ENCODE measurements around the gene LY6G5B.

The LY6G5B gene, protein sequence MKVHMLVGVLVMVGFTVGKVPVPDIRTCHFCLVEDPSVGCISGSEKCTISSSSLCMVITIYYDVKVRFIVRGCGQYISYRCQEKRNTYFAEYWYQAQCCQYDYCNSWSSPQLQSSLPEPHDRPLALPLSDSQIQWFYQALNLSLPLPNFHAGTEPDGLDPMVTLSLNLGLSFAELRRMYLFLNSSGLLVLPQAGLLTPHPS

DNA sequence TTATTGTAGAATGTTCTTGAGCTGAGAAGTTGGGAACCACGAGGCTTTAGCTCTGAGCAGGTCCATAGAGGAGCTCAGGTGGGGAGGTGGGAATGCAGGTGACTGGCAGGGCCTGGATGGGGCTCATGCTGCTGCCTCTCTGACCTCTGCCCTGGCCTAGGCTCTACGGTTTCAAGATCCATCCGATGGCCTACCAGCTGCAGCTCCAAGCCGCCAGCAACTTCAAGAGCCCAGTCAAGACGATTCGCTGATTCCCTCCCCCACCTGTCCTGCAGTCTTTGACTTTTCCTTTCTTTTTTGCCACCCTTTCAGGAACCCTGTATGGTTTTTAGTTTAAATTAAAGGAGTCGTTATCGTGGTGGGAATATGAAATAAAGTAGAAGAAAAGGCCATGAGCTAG is at the start of gene LY6G5B:
Gene LY6G5B, plus strand, starts transcription at position 301 of the 400 bp plus-strand sequence. CDS start 975 bp downstream, outside the sequence.
- no peak for DNase-seq

DNA sequence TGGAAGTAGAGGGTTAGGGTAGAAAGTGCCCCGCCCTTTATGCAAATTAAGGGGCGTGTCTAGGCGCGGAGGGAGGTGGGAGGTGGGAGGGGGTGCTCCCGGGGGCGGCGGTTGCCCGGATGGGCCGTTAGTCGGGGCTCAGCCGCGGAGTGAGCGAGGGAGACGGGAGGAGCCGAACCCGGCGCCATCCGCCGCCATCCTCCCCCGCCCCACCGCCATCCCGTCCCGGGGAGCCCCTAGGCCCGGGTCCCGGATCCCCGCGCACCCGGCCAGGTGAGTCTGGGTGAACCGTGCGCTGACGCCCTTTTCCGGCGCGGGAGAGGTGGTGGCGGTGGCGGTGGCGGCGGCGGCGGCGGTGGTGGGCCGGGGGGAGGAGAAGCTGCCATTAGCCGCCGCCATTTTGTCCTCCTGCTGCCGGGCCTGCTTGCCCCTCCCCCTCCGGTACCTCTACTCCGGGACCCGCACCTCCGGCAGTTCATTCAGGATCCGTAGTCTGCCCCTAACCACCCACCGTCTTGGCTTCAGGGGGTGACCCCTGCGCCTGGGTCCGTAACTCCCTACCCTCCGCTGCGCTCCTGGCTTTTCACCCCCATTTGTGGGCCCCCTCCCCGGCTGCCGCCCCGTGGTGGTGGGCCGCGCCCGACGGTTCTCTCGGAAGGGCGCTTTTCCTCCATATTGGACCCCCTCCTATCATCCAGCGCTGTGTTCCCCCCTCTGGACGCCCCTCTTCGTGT is 49.0 kb upstream of the LY6G5B start, which contains the start of gene PRRC2A:
Gene PRRC2A, plus strand, starts transcription at position 130 of the 734 bp plus-strand sequence. CDS start 2,075 bp downstream, outside the sequence.
- peak; percentile 96 for DNase-seq

DNA sequence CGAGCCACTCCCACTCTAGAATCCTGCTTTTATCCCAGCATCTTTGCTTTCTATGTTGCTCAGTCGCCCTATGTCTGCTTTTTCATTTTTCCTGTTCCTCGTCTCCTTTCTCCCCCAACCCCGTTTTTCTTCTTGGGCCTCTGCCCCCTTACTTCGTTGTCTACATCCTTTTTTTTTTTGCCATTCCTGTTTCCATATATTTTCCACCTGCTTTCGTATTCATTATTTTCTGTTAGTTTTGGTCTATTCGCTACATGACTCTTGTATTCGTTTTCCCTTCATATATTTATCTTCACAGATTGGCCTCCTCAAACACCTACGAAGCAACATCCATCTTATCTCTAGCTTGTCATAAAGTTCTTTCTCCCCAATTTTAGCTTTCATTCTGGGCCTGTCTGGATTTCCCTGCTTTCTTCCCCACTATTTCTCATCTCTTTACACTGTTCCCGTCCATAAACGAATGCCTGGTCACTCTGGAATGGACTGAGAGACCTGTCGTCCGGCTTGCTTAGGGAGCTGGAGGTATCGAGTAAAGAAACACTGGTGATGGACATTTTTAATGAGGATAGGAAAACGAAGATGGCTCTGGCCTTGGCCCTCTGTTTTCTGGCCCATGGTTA is 48.3 kb upstream of the LY6G5B start:
- DNase-seq: no peak

DNA sequence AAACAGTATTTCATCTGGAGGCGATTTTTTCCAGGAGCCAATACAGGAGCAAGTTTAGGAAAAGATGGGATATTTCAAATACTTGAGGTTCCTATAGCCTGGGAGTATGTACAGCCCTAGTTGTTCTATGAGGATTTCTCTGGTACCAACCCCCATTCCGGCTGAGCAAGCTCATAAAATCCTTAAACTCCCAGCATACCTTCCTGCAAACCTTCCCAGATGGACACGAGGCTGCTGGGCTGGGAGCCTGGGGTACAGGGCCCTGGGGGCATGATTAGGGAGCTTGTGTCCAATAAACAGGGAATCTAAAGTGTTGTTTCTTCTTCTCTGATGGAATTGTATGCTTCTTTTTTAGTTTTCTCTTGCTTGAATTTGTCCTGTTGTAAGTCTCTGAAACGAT is 47.8 kb upstream of the LY6G5B start:
- DNase-seq: no peak

DNA sequence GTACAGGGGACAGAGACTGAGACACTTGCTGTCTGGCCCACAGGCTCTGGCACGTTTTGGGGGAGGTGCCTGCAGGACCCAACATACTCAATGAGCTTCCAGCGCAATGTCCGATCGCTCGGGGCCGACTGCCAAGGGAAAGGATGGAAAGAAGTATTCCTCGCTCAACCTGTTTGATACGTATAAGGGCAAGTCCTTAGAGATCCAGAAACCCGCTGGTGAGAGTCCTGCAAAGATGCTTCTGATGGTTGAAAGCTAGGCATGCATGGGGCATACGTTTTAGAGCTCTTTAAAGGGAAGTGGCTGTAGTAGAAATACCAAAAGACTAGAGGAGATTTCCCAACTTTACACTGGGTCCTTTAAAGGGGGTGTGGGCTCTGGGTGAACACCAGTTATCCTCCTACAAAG is 47.1 kb upstream of the LY6G5B start:
- DNase-seq: no peak

DNA sequence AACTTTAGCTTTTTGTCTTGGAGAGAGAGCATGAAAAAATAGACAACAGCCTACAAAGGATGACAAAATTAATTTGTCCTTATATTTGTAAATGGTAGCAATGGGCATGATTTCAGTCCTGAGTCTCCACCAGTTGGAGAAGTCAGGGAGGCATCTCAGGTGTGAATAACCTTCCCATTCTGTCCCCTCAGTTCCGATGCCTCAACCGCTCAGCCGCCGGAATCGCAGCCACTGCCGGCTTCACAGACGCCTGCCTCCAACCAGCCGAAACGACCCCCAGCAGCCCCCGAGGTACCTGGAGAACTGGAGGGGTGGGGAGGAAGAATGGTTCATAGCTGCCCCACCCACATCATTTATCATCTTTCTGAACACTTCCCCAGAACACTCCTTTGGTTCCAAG is 45.7 kb upstream of the LY6G5B start:
- no peak for DNase-seq

DNA sequence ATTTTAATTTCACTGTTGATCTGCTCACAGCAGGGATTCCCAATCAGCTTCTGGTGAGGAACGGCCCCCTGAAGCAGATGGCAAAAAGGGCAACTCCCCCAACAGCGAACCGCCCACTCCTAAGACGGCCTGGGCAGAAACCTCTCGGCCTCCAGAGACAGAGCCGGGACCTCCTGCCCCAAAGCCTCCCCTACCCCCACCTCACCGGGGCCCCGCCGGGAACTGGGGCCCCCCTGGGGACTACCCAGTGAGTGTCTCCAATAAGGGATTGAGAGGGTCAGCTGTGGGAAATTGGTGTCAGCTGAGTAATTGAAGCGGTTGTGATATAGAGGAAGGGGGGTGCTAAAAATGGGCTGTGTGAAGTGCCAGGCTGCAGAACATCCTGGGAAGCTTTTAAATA is 42.8 kb upstream of the LY6G5B start:
- no peak for DNase-seq

DNA sequence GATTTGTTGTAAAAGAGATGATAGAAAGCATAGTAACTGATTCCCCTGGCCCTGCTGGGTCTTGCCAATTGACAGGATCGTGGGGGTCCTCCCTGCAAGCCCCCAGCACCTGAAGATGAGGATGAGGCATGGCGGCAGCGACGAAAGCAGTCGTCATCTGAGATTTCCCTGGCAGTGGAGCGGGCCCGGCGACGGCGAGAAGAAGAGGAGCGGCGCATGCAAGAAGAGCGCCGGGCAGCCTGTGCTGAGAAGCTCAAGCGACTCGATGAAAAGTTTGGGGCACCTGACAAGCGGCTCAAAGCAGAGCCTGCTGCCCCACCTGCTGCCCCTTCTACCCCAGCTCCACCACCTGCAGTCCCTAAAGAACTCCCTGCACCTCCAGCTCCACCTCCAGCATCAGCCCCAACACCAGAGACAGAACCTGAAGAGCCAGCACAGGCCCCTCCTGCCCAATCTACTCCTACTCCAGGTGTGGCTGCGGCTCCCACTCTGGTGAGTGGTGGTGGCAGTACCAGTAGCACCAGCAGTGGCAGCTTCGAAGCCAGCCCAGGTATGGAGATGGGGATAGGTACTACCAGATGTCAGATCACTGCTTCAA is 42.0 kb upstream of the LY6G5B start:
- no peak for DNase-seq

DNA sequence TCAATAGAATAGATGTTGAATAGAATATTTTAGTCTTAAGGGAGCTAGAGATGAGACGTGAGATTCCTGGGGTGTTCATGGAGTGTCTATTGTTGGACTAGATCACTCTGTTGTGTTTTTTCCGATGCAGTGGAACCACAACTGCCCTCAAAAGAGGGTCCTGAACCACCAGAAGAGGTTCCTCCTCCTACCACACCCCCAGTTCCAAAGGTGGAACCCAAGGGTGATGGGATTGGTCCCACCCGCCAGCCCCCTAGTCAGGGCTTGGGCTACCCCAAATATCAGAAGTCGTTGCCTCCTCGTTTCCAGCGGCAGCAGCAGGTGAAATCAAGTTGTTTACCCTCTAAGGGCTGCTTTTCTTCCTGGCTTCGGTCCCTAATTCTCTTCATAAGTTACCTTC is 40.8 kb upstream of the LY6G5B start:
- DNase-seq: no peak

DNA sequence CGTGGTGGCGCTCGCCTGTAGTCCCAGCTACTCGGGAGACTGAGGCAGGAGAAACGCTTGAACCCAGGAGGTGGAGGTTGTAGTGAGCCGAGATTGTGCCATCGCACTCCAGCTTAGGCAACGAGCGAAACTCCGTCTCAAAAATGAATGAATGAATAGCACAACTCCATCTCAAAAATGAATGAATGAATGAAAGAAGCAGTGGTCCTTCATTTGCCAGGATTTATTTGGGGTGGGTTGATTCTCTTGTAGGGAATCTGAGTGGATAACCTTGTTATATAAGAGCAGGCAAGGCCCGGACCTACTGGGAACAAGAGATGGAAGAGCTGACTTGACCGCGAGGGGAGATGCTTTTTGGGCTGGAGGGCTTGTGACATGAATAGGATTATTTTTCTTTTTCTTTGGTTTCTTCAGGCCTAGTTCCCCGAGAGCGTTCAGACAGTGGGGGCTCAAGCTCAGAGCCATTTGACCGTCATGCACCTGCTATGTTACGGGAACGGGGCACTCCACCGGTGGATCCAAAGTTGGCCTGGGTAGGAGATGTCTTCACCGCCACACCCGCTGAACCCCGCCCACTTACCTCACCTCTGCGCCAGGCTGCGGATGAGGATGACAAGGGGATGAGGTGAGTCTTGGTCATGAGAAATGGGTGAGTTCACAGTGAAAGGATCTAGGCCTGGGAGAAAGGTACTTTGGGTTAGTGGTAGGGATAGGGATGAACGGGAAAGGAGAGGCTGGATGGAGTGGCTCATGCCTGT is 39.4 kb upstream of the LY6G5B start:
- no peak for DNase-seq

DNA sequence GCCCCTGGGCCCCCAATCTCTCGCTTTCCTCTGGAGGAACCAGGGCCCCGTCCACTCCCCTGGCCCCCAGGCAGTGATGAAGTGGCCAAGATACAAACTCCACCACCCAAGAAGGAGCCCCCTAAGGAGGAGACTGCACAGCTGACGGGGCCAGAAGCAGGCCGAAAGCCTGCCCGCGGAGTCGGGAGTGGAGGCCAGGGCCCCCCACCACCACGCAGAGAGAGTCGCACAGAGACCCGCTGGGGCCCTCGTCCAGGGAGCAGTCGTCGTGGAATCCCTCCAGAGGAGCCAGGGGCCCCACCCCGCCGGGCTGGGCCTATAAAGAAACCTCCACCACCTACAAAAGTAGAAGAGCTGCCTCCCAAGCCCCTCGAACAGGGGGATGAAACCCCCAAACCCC is 38.6 kb upstream of the LY6G5B start:
- no peak for DNase-seq

DNA sequence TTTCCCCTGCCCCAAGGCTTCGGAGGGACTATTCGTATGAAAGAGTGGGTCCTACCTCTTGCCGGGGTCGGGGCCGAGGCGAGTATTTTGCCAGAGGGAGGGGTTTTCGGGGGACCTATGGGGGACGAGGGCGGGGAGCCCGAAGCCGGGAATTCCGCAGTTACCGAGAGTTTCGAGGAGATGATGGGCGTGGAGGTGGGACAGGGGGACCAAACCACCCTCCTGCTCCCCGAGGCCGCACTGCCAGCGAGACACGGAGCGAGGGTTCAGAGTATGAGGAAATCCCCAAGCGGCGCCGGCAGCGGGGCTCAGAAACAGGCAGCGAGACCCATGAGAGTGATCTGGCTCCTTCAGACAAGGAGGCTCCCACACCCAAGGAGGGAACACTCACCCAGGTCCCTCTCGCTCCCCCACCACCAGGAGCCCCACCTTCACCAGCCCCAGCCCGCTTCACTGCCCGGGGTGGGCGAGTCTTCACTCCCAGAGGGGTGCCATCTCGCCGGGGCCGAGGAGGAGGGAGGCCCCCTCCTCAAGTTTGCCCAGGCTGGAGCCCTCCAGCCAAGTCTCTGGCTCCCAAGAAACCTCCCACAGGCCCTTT is 38.0 kb upstream of the LY6G5B start:
- DNase-seq: no peak

DNA sequence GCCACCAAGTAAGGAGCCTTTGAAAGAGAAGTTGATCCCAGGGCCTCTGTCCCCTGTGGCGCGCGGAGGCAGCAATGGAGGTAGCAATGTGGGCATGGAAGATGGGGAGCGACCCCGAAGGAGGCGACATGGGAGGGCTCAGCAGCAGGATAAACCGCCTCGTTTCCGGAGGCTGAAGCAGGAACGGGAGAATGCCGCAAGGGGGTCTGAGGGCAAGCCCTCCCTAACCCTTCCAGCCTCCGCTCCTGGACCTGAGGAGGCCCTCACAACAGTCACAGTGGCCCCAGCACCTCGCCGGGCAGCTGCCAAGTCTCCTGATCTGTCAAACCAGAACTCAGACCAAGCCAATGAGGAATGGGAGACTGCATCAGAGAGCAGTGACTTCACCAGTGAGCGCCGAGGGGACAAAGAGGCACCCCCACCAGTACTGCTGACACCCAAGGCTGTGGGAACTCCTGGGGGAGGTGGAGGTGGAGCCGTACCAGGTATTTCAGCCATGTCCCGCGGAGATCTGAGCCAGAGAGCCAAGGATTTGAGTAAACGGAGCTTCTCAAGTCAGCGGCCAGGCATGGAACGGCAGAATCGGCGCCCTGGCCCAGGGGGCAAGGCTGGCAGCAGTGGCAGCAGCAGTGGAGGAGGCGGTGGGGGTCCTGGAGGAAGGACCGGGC is 37.4 kb upstream of the LY6G5B start:
- no peak for DNase-seq

DNA sequence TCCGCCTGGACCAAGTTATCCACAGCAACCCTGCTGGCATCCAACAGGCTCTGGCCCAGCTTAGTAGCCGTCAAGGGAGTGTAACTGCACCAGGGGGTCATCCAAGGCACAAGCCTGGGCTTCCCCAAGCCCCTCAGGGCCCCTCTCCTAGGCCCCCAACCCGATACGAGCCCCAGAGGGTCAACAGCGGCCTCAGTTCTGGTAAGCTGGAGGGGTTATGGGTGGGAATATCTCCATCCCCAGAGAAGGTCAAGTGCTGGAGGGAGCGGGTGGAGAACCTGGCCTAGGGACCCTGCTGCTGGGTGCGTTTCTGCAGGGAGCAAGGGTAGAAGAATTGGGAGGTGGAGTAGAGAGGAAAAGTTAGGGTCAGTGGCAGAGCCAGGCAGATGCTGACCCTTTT is 36.3 kb upstream of the LY6G5B start:
- no peak for DNase-seq

DNA sequence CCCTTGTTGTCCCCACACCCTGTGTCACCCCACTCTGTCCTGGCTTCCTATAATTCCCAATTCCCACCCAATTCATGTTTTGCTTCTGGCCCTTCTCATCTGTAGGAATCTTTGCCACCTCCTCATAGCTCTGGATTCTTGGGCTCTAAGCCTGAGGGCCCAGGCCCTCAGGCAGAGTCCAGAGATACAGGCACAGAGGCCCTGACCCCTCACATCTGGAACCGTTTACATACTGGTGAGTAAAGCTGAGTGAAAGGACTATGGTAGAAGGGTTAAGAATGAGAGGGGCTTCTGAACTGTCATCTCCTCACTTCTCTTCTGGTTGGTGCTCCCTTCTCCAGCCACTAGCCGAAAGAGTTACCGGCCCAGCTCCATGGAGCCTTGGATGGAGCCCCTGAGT is 35.6 kb upstream of the LY6G5B start:
- DNase-seq: no peak

DNA sequence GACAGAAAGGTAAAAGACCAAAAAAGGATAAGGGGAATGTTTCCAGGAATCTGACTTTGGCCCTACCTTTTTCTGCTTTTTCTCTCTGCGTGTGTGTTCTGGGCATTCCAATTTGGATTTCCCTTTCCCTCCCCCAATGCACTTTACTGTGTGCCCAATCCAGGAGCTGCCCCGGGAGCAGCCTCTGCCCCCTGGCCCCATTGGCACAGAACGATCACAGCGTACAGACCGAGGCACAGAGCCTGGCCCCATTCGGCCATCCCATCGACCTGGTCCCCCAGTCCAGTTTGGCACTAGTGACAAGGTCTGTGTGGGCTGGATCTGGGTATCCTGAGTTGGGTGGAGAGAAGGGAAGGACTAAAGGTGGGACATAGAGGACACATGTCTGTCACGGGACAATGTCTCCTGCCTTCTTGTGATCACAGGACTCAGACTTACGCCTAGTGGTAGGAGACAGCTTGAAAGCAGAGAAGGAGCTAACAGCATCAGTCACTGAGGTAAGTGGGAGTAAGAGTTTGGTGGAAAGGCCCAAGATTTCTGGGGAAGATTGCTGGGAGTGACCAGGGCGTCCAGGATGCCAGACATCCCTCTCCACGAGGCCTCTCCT is 34.7 kb upstream of the LY6G5B start:
- DNase-seq: no peak

DNA sequence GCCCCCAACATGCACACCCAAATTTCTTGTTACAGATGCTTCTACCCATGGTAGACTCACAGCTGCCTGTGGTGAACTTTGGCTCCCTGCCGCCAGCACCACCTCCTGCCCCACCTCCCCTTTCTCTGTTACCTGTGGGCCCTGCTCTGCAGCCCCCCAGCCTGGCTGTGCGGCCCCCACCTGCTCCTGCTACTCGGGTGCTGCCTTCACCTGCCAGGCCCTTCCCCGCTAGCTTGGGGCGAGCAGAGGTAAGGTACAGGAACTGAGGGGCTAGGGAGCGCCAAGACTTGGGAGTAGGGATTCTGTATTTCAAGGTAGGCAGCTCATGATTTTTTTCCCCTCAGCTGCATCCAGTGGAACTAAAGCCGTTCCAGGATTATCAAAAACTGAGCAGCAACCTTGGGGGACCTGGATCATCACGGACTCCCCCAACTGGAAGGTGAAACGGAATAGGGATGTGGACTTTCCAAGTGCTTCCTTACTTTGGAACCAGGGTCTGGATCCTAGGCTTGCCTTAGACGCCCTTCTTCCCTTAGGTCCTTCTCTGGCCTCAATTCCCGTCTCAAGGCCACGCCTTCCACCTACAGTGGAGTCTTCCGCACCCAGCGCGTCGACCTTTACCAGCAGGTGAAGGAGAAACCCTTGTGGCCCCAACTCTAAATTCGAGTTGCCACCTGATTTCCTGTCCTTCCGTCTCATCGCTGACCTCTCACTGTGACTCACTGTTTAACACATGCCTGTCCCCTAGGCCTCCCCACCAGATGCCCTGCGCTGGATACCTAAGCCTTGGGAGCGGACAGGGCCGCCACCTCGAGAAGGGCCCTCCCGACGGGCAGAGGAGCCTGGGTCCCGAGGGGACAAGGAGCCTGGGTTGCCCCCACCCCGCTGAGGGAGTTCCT is 32.8 kb upstream of the LY6G5B start:
- DNase-seq: no peak

DNA sequence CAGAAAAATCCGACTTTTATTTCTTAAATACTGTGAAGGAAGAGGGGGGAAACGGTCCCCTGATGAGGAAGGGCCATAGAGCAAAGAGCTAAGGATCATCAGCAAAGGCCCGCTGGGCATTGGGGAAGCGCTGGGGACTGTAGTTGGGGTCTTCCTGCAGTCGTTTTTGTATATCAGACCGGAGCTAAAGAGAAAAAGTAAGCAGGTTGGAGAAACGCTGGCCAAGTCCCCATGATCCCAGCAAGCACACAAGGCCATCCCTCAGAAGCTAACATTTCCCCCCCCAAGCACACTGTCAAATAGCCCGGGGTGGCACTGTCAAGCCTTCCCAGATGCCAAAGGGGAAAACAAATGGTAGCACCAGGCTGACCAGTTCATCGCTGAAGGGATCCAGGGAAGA is 30.7 kb upstream of the LY6G5B start:
- DNase-seq: no peak

DNA sequence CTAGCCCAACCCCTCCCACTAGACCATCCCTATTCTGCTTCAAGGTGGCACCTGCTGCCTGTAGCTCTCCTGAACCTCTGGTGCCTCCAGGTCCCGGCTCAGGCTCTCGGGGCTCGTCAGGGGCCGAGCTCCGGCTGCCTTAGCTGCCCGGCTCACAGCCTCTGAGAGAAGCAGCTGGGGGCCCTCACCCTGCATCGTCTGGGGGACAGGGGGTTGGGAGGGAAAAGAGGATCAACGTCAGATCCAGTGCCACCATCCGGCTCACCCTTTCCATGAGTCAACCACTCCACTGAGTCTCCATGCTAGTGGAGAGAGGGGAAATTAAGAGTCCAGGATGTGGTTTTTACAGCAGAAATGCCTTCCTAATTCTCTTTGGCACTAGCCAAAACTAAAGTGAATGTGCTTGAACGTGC is 30.3 kb upstream of the LY6G5B start:
- DNase-seq: no peak

DNA sequence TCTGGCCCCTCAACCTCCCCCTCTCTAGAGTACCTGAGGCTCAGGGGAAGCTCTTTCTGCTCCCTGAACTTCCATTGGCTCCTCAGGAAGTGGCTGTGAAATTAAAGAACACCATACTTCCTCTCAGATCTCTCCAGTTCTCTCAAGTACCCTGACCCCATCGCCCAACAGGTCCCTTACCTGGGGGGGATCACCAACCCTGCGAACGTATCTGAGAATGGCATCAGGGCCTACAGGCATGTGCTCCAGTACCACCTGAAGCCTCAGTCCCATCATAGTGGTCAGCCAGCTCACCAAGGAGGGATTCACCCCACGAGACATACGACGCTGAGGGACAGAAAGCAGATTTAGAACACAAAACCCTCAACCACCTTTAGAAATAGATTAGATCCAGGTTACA is 29.2 kb upstream of the LY6G5B start:
- no peak for DNase-seq

DNA sequence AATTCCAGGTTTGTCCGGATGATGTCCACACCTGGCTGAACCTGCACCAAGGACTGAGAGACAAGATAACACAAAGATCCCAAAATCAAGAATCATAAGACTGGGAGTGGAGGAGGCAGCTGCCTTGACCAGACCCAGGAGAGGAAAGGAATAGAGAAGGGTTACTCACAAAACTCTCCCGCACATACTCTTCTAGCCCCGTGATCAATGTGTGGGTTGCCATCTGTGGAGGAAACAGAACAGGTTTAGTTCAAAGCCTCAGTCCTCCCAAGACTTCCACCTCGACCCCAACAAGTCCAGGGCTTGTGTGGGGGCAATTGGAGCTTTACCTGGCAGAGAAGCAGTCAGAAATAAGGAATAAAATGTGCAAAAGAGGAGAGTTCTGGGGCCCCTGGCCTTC is 28.4 kb upstream of the LY6G5B start:
- DNase-seq: no peak
